ENCODE data around the gene CIZ1. TPM values are rescaled to one million over a fixed set of nuclear protein-coding genes. Genes with fewer than 3 reads are reported as not detected.

The CIZ1 gene
- total and polyA plus RNA-seq, 7 experiments from 2014 or later = 11.2 to 163 (median 137) TPM

- H3K27me3 ChIP-seq (ENCODE audit: control insufficient read depth in 2 of 2, insufficient read depth in 2 of 2, low read length in 2 of 2) = no peaks in the 10 kb centered on the region
- H3K9me3 Mint-ChIP-seq = no peaks in the 10 kb centered on the region
- H3K27ac Mint-ChIP-seq = no peak overlapping the region
- no peaks in the 10 kb centered on the region for H3K36me3 ChIP-seq (ENCODE audit: control insufficient read depth in 2 of 3, insufficient read depth in 3 of 3, low read length in 3 of 3)
- no peak overlapping the region for H3K27ac ChIP-seq (ENCODE audit: low read depth, low read length)
- ChIA-PET POLR2A (no interaction called here), CTCF (interaction anchor here (0.6 kb wide), 1 partner anchor 433 kb away, joined by 3 read pairs; no protein-coding TSS in a partner anchor)
- DNase-seq (no peak), ATAC-seq (no peak)
- H3K9me3 ChIP-seq (ENCODE audit: control insufficient read depth in 2 of 3, low read length in 3 of 3) = no peaks in the 10 kb centered on the region
- H3K27me3 Mint-ChIP-seq = peaks cover 0 to 33% (median 12%) of the 10 kb centered on the region in 5 donors
- H3K4me1 ChIP-seq (ENCODE audit: control insufficient read depth in 2 of 2, insufficient read depth in 2 of 2, low read length in 2 of 2) = no peaks in the 10 kb centered on the region
- no peak overlapping the region for H3K4me3 ChIP-seq (ENCODE audit: low read length)
- H3K4me1 Mint-ChIP-seq = peaks cover 0 to 4% (median 0%) of the 10 kb centered on the region in 7 donors
- intact Hi-C loops (cut with micrococcal nuclease) = no loop called here
- H3K36me3 Mint-ChIP-seq = no peaks in the 10 kb centered on the region
- no peak overlapping the region for H3K4me3 Mint-ChIP-seq
These were observed 20.6 kb upstream of the CIZ1 start for GRCh38 chr9:128211981-128212281.

- Mint-ChIP-seq H3K27ac (no peak overlapping the region), H3K36me3 (no peaks in the 10 kb centered on the region), H3K4me3 (no peak overlapping the region), H3K9me3 (no peaks in the 10 kb centered on the region), H3K27me3 (peaks cover 0 to 36% (median 12%) of the 10 kb centered on the region in 5 donors), H3K4me1 (peaks cover 0 to 4% (median 0%) of the 10 kb centered on the region in 7 donors)
- H3K4me3 ChIP-seq (ENCODE audit: low read length) = no peak overlapping the region
- ATAC-seq (no peak), DNase-seq (no peak)
- no peaks in the 10 kb centered on the region for H3K9me3 ChIP-seq (ENCODE audit: control insufficient read depth in 2 of 3, low read length in 3 of 3)
- ChIA-PET POLR2A (interaction anchor here (0.7 kb wide), 1 partner anchor 7 kb away, joined by 3 read pairs; no protein-coding TSS in a partner anchor), CTCF (interaction anchor here (0.6 kb wide), 2 partner anchors 160 to 434 kb away, joined by 3 read pairs; partner anchors contain the start of gene URM1)
- no peak overlapping the region for H3K27ac ChIP-seq (ENCODE audit: low read depth, low read length)
- no peaks in the 10 kb centered on the region for H3K27me3 ChIP-seq (ENCODE audit: control insufficient read depth in 2 of 2, insufficient read depth in 2 of 2, low read length in 2 of 2)
- H3K4me1 ChIP-seq (ENCODE audit: control insufficient read depth in 2 of 2, insufficient read depth in 2 of 2, low read length in 2 of 2) = no peaks in the 10 kb centered on the region
- H3K36me3 ChIP-seq (ENCODE audit: control insufficient read depth in 2 of 3, insufficient read depth in 3 of 3, low read length in 3 of 3) = no peaks in the 10 kb centered on the region
- intact Hi-C loops (cut with micrococcal nuclease) = no loop called here
These were observed 20.0 kb upstream of the CIZ1 start for GRCh38 chr9:128211186-128211980.

GRCh38 chr9:128208946-128209669 lies 17.7 kb upstream of the CIZ1 start:
- DNase-seq = no peak

GRCh38 chr9:128208386-128208785 lies 17.0 kb upstream of the CIZ1 start:
- Histone ChIP-seq H3K27me3 (ENCODE audit: control insufficient read depth in 2 of 2, insufficient read depth in 2 of 2, low read length in 2 of 2) (peaks cover 0 to 5% of the 10 kb centered on the region in 2 donors), H3K36me3 (ENCODE audit: control insufficient read depth in 2 of 3, insufficient read depth in 3 of 3, low read length in 3 of 3) (no peaks in the 10 kb centered on the region), H3K4me3 (ENCODE audit: low read length) (no peak overlapping the region), H3K4me1 (ENCODE audit: control insufficient read depth in 2 of 2, insufficient read depth in 2 of 2, low read length in 2 of 2) (peaks cover 0 to 8% of the 10 kb centered on the region in 2 donors), H3K27ac (ENCODE audit: low read depth, low read length) (no peak overlapping the region), H3K9me3 (ENCODE audit: control insufficient read depth in 2 of 3, low read length in 3 of 3) (no peaks in the 10 kb centered on the region)
- ATAC-seq (no peak), DNase-seq (no peak)
- H3K36me3 Mint-ChIP-seq = no peaks in the 10 kb centered on the region
- intact Hi-C loops (cut with micrococcal nuclease) = no loop called here
- no peak overlapping the region for H3K27ac Mint-ChIP-seq
- no peaks in the 10 kb centered on the region for H3K9me3 Mint-ChIP-seq
- H3K4me1 Mint-ChIP-seq = peaks cover 0 to 9% (median 0%) of the 10 kb centered on the region in 7 donors
- H3K4me3 Mint-ChIP-seq = no peak overlapping the region
- peaks cover 0 to 58% (median 13%) of the 10 kb centered on the region in 5 donors for H3K27me3 Mint-ChIP-seq
- ChIA-PET POLR2A (interaction anchor here (0.7 kb wide), 1 partner anchor 324 kb away, joined by 3 read pairs; no protein-coding TSS in a partner anchor), CTCF (no interaction called here)

More at GRCh38 chr9:128208946-128209669, 17.7 kb upstream of the CIZ1 start:
- peaks cover 0 to 8% (median 0%) of the 10 kb centered on the region in 7 donors for H3K4me1 Mint-ChIP-seq
- Histone ChIP-seq H3K4me1 (ENCODE audit: control insufficient read depth in 2 of 2, insufficient read depth in 2 of 2, low read length in 2 of 2) (peaks cover 0 to 3% of the 10 kb centered on the region in 2 donors), H3K27me3 (ENCODE audit: control insufficient read depth in 2 of 2, insufficient read depth in 2 of 2, low read length in 2 of 2) (peaks cover 0 to under 1% of the 10 kb centered on the region in 2 donors), H3K36me3 (ENCODE audit: control insufficient read depth in 2 of 3, insufficient read depth in 3 of 3, low read length in 3 of 3) (no peaks in the 10 kb centered on the region), H3K27ac (ENCODE audit: low read depth, low read length) (no peak overlapping the region), H3K9me3 (ENCODE audit: control insufficient read depth in 2 of 3, low read length in 3 of 3) (no peaks in the 10 kb centered on the region), H3K4me3 (ENCODE audit: low read length) (no peak overlapping the region)
- intact Hi-C loops (cut with micrococcal nuclease) = no loop called here
- ChIA-PET POLR2A (no interaction called here), CTCF (no interaction called here)
- H3K27me3 Mint-ChIP-seq = peaks cover 0 to 57% (median 12%) of the 10 kb centered on the region in 5 donors
- no peak overlapping the region for H3K4me3 Mint-ChIP-seq
- no peak overlapping the region for H3K27ac Mint-ChIP-seq
- no peaks in the 10 kb centered on the region for H3K9me3 Mint-ChIP-seq
- ATAC-seq = no peak
- H3K36me3 Mint-ChIP-seq = no peaks in the 10 kb centered on the region

GRCh38 chr9:128206916-128207910 lies 15.8 kb upstream of the CIZ1 start:
- Histone ChIP-seq H3K36me3 (ENCODE audit: control insufficient read depth in 2 of 3, insufficient read depth in 3 of 3, low read length in 3 of 3) (no peaks in the 10 kb centered on the region), H3K4me1 (ENCODE audit: control insufficient read depth in 2 of 2, insufficient read depth in 2 of 2, low read length in 2 of 2) (peaks cover 4 to 8% of the 10 kb centered on the region in 2 donors), H3K27me3 (ENCODE audit: control insufficient read depth in 2 of 2, insufficient read depth in 2 of 2, low read length in 2 of 2) (peaks cover 0 to 5% of the 10 kb centered on the region in 2 donors), H3K4me3 (ENCODE audit: low read length) (no peak overlapping the region), H3K27ac (ENCODE audit: low read depth, low read length) (no peak overlapping the region), H3K9me3 (ENCODE audit: control insufficient read depth in 2 of 3, low read length in 3 of 3) (no peaks in the 10 kb centered on the region)
- ATAC-seq (no peak), DNase-seq (no peak)
- H3K9me3 Mint-ChIP-seq = no peaks in the 10 kb centered on the region
- peaks cover 0 to 54% (median 12%) of the 10 kb centered on the region in 5 donors for H3K27me3 Mint-ChIP-seq
- POLR2A ChIA-PET = interaction anchor here (0.9 kb wide), 1 partner anchor 225 kb away, joined by 3 read pairs; no protein-coding TSS in a partner anchor
- H3K27ac Mint-ChIP-seq = peak overlapping the region in 1 of 9 donors; percentile 17
- intact Hi-C loops (cut with micrococcal nuclease) = no loop called here
- H3K36me3 Mint-ChIP-seq = no peaks in the 10 kb centered on the region
- CTCF ChIA-PET = interaction anchor here (1.5 kb wide), 1 partner anchor 9 kb away, joined by 5 read pairs; no protein-coding TSS in a partner anchor
- H3K4me1 Mint-ChIP-seq = peaks cover 6 to 15% (median 8%) of the 10 kb centered on the region in 7 donors
- no peak overlapping the region for H3K4me3 Mint-ChIP-seq

- Mint-ChIP-seq H3K4me3 (no peak overlapping the region), H3K9me3 (no peaks in the 10 kb centered on the region), H3K27ac (peak overlapping the region in 1 of 9 donors; percentile 64), H3K4me1 (peaks cover 6 to 15% (median 8%) of the 10 kb centered on the region in 7 donors), H3K36me3 (no peaks in the 10 kb centered on the region), H3K27me3 (peaks cover 0 to 46% (median 6%) of the 10 kb centered on the region in 5 donors)
- Histone ChIP-seq H3K9me3 (ENCODE audit: control insufficient read depth in 2 of 3, low read length in 3 of 3) (no peaks in the 10 kb centered on the region), H3K4me1 (ENCODE audit: control insufficient read depth in 2 of 2, insufficient read depth in 2 of 2, low read length in 2 of 2) (peaks cover 4 to 8% of the 10 kb centered on the region in 2 donors), H3K27me3 (ENCODE audit: control insufficient read depth in 2 of 2, insufficient read depth in 2 of 2, low read length in 2 of 2) (peaks cover 0 to 5% of the 10 kb centered on the region in 2 donors), H3K4me3 (ENCODE audit: low read length) (no peak overlapping the region), H3K36me3 (ENCODE audit: control insufficient read depth in 2 of 3, insufficient read depth in 3 of 3, low read length in 3 of 3) (no peaks in the 10 kb centered on the region), H3K27ac (ENCODE audit: low read depth, low read length) (no peak overlapping the region)
- DNase-seq = no peak
- ATAC-seq = no peak
- POLR2A ChIA-PET = interaction anchor here (0.9 kb wide), 1 partner anchor 225 kb away, joined by 3 read pairs; no protein-coding TSS in a partner anchor
- CTCF ChIA-PET = interaction anchor here (1.5 kb wide), 1 partner anchor 10 kb away, joined by 5 read pairs; no protein-coding TSS in a partner anchor
- intact Hi-C loops (cut with micrococcal nuclease) = no loop called here
These were observed 15.1 kb upstream of the CIZ1 start for GRCh38 chr9:128206484-128206883.

Measured in naive thymus-derived CD4-positive, alpha-beta T cell (primary cell).